B cell (primary cell): ENCODE results near the gene RIOK3.

Source experiments
- CTCF ChIP-seq: fragments of 200-600 bp; IDR thresholded peaks from one replicate; pipeline ENCODE4 v1.8.0; 2022; ENCODE audit warnings: antibody characterized with exemption, mild to moderate bottlenecking
- EZH2 ChIP-seq: IDR thresholded peaks from 2 replicates; pipeline ENCODE4 v1.6.1; 2012; ENCODE audit warnings: borderline replicate concordance, low read depth, mild to moderate bottlenecking, moderate library complexity, low read length; ENCODE audit not compliant: insufficient read depth, poor library complexity, severe bottlenecking

GRCh38 chr18:23494992-23495391 is 41.9 kb downstream of the RIOK3 start:
- TF ChIP-seq CTCF (no peak), EZH2 (no peak)
